ENCODE measurements around the gene LRP1B.
"Not testable (repeated sequence)": the region's sequence is repeated elsewhere in the genome, so short reads cannot be mapped to it uniquely, and the experiment has no call there.

The LRP1B gene

DNA sequence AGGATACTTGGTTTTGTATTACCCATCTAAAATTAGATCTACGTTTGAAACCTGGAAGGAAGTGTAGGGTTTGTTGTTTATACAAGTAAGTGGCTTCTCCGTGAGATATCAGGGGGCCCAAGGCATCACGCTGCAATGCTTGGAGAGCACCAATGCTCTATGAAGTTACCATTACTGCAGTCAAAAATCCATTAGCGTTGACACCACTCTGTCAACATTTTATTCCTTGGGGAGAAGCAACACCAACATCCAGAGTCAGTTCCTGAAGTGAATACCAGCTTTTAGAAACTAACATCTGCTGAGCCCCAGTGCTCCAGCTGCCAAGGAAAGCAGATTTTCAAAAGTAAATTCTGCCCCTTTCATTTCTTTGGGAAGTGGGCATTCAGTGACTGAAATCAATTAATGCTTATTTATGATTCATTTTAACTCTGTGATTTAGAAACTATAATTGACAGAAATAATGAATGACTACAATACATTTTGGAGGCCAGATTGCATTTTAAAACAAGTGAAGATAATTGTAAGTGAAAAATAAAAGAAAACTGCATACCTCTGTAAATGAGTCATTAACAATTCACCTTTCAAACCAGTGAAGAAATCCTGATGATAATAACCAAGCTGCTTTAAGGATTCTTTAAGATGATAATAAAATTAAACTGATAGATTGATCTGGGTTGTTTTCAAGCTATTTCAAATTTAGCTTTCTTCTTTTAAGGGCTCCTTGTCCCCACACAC, 30.5 kb downstream of the LRP1B start:
- DNase-seq = no peak

- no peak for DNase-seq
These were observed 33.1 kb downstream of the LRP1B start for GRCh38 chr2:142097711-142098110.

- DNase-seq = no peak
These were observed 35.2 kb downstream of the LRP1B start for GRCh38 chr2:142095647-142096046.

DNA sequence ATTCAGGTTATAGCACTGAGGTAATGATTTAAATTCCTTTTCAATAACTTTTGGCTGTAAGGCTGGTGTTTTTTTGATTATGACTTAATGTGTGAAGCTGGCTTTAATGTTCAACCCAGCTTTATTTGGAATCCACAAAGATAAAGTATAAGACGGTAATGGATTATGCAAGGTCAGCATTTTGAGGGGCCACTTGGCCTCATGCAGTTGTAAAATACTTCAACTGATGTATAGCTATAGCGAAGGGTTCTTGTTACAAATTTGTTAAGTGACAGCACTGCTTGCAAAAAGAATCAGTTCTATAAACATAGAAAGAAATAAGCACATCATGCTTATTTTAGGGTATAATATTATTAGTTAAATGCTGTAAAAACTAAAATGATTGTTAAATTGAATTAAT, 36.6 kb downstream of the LRP1B start:
- no peak for DNase-seq

DNA sequence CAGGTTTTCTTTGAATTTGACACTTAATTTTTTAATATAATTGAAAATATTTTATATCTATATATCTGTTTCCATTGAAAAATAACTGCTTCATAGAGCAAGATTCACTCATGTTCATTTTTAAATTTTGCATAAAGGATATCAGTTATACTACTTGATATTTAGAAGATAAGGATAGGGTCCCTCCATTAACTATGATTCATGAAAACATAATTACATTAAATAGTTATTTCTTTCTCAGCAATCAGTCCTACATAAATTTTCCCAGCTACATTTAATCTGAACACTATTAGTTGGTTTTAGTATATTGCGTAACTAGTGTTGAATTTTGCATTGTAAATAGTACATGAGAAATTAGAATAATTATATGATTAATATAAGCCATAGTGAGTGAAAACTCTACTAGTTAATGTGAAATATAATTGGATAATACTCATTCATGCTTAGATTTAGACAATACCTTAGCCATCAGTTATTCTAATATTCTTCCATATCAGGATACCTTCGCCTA, 42.7 kb downstream of the LRP1B start:
- DNase-seq = no peak

DNA sequence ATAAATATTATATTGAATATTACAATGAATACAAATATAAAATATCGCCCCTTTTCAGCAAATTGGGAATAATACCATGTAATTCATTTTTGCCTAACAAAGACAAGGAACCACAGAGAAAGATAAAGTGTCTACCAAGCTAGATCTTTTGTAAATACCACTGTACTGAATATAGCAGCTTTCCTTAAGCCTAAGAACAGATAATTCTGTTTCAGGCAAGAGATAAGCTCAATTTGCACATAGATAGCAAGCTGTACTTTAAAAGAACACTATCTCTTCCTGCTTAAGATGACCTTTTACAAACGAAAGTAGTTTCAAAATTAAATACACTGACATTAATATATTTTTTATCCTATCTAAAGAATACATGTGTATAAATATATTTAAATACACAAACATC, 43.2 kb downstream of the LRP1B start:
- not testable (repeated sequence) for DNase-seq

GRCh38 chr2:142082368-142082767, 48.4 kb downstream of the LRP1B start:
- no peak for DNase-seq

- DNase-seq = no peak
These were observed 54.5 kb downstream of the LRP1B start for GRCh38 chr2:142076317-142076716.

- DNase-seq = no peak
These were observed 55.0 kb downstream of the LRP1B start for GRCh38 chr2:142075826-142076225.

DNA sequence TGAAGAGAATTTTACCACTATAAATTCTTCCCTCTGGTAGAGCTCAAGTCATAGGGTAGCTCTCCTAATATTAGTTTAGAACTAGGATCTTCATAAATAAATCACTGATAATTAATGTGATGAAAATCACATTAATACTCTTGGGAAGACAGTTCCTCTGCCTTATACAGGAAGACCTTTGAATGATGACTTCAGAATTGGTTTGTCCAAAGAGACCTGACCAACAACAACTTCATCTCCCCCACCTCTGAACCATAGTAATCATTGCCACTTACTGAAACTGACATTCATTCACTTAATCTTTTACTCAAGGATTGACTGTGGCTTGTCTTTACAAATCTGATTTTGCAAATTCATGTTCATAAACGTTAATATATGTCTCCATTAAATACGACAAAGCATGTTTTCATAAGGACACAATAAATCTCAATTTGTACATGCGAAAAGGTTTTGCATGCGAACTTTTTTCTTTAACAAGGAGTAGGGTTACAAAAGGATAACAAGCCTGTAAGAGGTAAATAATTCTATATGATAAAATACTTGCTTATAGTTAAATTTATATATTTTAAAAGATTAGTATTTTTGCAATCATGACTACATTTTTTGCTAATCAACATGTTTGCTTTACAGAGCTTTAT, 61.4 kb downstream of the LRP1B start:
- no peak for DNase-seq

GRCh38 chr2:142065700-142066099, 65.1 kb downstream of the LRP1B start:
- DNase-seq = no peak

- DNase-seq = no peak
These were observed 65.7 kb downstream of the LRP1B start for GRCh38 chr2:142065156-142065555.

GRCh38 chr2:142061733-142062132, 69.1 kb downstream of the LRP1B start:
- DNase-seq = no peak

DNA sequence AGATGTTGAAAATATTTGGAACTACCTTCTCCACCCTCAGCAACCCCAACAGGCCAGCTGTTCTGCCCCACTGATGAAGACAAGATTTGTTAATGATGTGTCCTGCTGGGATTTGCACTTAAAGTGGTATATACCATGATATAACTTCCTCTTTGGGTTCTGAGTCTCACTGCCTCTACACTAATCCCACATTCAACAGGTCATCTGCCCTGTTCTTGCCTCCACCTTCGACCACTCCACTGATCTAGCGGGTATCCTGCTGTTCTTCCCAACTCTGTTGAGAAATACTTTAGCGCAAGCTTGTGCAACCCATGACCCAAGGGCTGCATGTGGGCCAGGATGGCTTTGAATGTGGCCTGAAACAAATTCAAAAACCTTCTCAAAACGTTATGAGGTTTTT, 72.7 kb downstream of the LRP1B start:
- DNase-seq = no peak

- DNase-seq = no peak
These were observed 74.0 kb downstream of the LRP1B start for GRCh38 chr2:142056784-142057183.

- DNase-seq = no peak
These were observed 78.5 kb downstream of the LRP1B start for GRCh38 chr2:142052220-142052863.

- no peak for DNase-seq
These were observed 82.2 kb downstream of the LRP1B start for GRCh38 chr2:142048581-142048980.

DNA sequence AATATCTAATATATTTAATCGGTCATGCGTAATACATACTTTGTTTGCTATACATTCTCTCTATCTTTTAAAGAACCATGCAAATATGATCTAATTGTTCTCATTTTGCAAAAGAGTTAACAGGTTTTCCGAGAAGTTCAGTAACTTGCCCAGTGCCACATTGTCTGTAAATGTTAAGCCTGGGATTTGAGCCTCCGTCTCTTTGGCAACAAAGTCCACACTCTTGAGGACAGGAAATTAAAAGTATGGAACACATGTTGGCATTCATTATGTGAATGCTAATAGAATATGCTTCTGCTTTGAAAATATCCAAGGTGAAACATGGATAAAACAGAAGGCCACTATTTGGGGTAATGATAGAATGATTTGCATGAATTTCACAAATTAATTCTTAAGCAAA, 85.2 kb downstream of the LRP1B start:
- no peak for DNase-seq

- DNase-seq = no peak
These were observed 86.6 kb downstream of the LRP1B start for GRCh38 chr2:142044197-142044596.

- no peak for DNase-seq
These were observed 88.1 kb downstream of the LRP1B start for GRCh38 chr2:142042536-142043199.

GRCh38 chr2:142041996-142042395, 88.8 kb downstream of the LRP1B start:
- no peak for DNase-seq

DNA sequence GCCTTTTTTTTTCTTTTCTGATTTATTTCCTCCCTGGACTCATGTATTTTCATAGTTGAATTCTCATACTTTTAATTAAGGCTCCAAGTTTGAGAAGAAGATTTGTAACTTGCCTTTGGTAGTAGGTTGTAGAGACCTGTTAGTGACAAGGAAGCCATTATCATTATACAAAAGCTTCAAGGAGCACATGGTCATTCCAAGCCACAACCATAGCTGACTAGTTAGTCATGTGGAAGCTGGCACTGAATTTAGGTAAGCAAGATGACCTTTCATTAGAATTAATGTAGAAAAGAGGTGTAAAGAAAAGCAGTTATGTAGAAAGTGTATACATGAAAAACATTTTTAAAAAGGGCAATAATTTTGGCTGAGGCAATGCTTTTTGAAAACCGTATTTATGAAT, 89.7 kb downstream of the LRP1B start:
- DNase-seq = no peak

- DNase-seq = no peak
These were observed 90.3 kb downstream of the LRP1B start for GRCh38 chr2:142040556-142040955.

- DNase-seq = no peak
These were observed 92.0 kb downstream of the LRP1B start for GRCh38 chr2:142038826-142039225.

All from stimulated activated CD4-positive, alpha-beta T cell treated with anti-CD3 and anti-CD28 coated beads, Interleukin-2, amount 100 ng/mL, for 48 hours (primary cell).